GM18499 (cell line): Measurements from ENCODE around the gene SCFD2.
"Not testable (repeated sequence)": the region's sequence is repeated elsewhere in the genome, so short reads cannot be mapped to it uniquely, and the experiment has no call there.

Source experiments
- ATAC-seq: cut with Tn5 transposase; IDR thresholded peaks from one replicate; pipeline ENCODE4 v1.9.1; 2021; ENCODE audit warnings: moderate number of reproducible peaks; ENCODE audit not compliant: insufficient read depth, unreplicated experiment

Gene SCFD2

GRCh38 chr4:53346920-53347852 is 18.7 kb downstream of the SCFD2 start:
- ATAC-seq, result no peak

GRCh38 chr4:53346392-53346791 is 19.5 kb downstream of the SCFD2 start:
- ATAC-seq, result not testable (repeated sequence)

GRCh38 chr4:53340145-53340544 is 25.7 kb downstream of the SCFD2 start:
- ATAC-seq, result not testable (repeated sequence)

GRCh38 chr4:53334916-53335315 is 30.9 kb downstream of the SCFD2 start:
- ATAC-seq, result not testable (repeated sequence)

- no peak for ATAC-seq
These were observed 39.3 kb downstream of the SCFD2 start for GRCh38 chr4:53326535-53326934.

GRCh38 chr4:53322696-53323095 is 43.2 kb downstream of the SCFD2 start:
- no peak for ATAC-seq

- no peak for ATAC-seq
These were observed 43.9 kb downstream of the SCFD2 start for GRCh38 chr4:53321984-53322289.

GRCh38 chr4:53321151-53321983 is 44.5 kb downstream of the SCFD2 start:
- ATAC-seq, result no peak

GRCh38 chr4:53315300-53315699 is 50.6 kb downstream of the SCFD2 start:
- ATAC-seq, result no peak

- ATAC-seq, result no peak
These were observed 51.6 kb downstream of the SCFD2 start for GRCh38 chr4:53314252-53314651.

GRCh38 chr4:53313510-53313909 is 52.4 kb downstream of the SCFD2 start:
- no peak for ATAC-seq

- no peak for ATAC-seq
These were observed 56.4 kb downstream of the SCFD2 start for GRCh38 chr4:53309321-53310040.

GRCh38 chr4:53307819-53308780 is 57.8 kb downstream of the SCFD2 start:
- no peak for ATAC-seq

- no peak for ATAC-seq
These were observed 58.7 kb downstream of the SCFD2 start for GRCh38 chr4:53307210-53307609.

- ATAC-seq, result no peak
These were observed 59.1 kb downstream of the SCFD2 start for GRCh38 chr4:53306729-53307128.

- not testable (repeated sequence) for ATAC-seq
These were observed 73.7 kb downstream of the SCFD2 start for GRCh38 chr4:53292209-53292608.

- ATAC-seq, result no peak
These were observed 84.4 kb downstream of the SCFD2 start for GRCh38 chr4:53281438-53281837.

- no peak for ATAC-seq
These were observed 85.0 kb downstream of the SCFD2 start for GRCh38 chr4:53280846-53281245.

- no peak for ATAC-seq
These were observed 91.1 kb downstream of the SCFD2 start for GRCh38 chr4:53274609-53275268.
